Measurements from ENCODE around the gene ASH1L.
"Not testable (repeated sequence)": the region's sequence is repeated elsewhere in the genome, so short reads cannot be mapped to it uniquely, and the experiment has no call there.

The ASH1L gene

GRCh38 chr1:155442431-155442830, 120.2 kb downstream of the ASH1L start:
- not testable (repeated sequence) for DNase-seq

DNA sequence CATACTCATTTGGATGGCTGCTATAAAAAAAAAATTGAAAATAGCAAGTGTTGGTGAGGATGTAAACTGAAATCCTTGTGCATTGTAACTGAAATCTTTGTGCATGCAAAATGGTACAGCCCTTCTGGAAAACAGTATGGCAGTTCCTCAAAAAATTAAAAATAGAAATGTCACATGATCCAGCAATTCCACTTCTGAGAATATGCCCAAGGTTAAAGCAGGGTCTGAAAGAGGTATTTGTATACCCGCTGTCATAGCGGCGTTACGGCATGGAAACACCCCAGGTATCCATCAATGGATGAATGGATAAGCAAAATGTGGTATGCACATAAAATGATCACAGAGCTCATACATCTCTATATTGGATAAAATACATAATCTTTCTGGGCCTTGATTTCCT, 125.2 kb downstream of the ASH1L start:
- no peak for DNase-seq

DNA sequence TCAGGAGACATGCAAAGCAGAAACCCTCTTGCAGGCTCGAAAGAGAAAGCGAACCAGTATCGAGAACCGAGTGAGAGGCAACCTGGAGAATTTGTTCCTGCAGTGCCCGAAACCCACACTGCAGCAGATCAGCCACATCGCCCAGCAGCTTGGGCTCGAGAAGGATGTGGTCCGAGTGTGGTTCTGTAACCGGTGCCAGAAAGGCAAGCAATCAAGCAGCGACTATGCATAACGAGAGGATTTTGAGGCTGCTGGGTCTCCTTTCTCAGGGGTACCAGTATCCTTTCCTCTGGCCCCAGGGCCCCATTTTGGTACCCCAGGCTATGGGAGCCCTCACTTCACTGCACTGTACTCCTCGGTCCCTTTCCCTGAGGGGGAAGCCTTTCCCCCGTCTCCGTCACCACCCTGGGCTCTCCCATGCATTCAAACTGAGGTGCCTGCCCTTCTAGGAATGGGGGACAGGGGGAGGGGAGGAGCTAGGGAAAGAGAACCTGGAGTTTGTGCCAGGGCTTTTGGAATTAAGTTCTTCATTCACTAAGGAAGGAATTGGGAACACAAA, 128.7 kb downstream of the ASH1L start:
- DNase-seq = not testable (repeated sequence)

DNA sequence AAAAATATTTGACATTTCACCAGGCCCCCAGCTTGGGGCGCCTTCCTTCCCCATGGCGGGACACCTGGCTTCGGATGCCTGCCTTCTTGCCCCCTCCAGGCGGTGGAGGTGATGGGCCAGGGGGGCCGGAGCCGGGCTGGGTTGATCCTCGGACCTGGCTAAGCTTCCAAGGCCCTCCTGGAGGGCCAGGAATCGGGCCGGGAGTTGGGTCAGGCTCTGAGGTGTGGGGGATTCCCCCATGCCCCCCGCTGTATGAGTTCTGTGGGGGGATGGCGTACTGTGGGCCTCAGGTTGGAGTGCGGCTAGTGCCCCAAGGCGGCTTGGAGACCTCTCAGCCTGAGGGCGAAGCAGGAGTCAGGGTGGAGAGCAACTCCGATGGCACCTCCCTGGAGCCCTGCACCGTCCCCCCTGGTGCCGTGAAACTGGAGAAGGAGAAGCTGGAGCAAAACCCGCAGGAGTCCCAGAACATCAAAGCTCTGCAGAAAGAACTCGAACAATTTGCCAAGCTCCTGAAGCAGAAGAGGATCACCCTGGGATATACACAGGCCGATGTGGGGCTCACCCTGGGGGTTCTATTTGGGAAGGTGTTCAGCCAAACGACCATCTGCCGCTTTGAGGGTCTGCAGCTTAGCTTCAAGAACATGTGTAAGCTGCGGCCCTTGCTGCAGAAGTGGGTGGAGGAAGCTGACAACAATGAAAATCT, 129.3 kb downstream of the ASH1L start:
- not testable (repeated sequence) for DNase-seq

DNA sequence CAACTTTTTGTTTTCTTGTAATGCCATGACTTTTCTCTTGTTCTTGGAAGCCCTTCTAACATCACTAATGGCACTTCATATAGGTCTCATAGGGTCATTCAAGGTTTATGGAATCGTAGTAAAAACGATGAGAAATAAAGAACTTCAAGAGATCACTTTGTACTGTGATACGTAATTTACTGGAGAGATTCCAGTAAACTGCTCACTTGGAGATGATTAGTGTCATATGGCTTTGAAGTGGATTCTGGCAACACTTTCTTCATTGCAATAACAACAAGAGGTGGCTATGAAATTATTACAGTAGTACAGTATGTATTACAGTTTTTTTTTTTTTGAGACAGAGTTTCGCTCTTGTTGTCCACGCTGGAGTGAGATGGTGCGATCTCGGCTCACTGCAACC, 138.5 kb downstream of the ASH1L start:
- no peak for DNase-seq

GRCh38 chr1:155420788-155421187, 141.8 kb downstream of the ASH1L start:
- no peak for DNase-seq

GRCh38 chr1:155411840-155412239, 150.8 kb downstream of the ASH1L start:
- DNase-seq = not testable (repeated sequence)

- no peak for DNase-seq
Measured at GRCh38 chr1:155410931-155411330, 151.7 kb downstream of the ASH1L start.

DNA sequence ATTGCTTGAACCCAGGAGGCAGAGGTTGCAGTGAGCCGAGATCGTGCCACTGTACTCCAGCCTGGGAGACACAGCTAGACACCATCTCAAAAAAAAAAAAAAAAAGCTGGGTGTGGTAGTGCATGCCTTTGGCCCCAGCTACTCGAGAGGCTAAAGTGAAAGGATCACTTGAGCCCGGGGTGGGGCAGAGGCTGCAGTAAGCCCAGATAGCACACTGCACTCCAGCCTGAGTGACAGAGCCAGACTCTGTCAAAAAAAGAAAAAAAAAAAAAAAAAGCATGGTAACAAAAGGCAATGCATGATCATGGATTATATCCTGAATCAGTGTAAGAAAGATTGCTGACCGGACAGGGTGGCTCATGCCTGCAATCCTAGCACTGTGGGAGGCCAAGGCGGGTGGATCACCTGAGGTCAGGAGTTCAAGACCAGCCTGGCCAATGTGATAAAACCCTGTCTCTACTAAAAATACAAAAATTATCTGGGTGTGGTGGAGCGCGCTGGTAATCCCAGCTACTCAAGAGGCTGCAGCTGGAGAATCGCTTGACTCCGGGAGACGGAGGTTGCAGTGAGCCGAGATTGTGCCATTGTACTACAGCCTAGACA, 165.6 kb downstream of the ASH1L start:
- no peak for DNase-seq

GRCh38 chr1:155392898-155393411, 169.6 kb downstream of the ASH1L start:
- DNase-seq = no peak

- no peak for DNase-seq
Measured at GRCh38 chr1:155389826-155390225, 172.8 kb downstream of the ASH1L start.

DNA sequence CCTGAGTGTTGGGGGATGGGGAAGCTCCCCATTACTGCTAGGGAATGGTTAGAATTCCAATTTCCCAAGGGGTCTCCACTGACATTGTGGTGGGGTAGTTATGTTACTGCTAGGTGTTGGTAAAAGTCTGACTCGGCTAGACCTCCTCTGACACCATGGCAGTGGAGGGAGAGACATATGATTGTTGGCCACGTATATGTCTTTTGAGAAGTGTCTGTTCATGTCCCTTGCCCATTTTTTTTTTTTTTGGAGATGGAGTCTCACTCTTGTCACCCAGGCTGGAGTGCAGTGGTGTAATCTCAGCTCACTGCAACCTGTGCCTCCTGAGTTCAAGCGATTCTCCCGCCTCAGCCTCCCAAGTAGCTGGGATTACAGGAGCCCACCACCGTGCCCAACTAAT, 176.8 kb downstream of the ASH1L start:
- not testable (repeated sequence) for DNase-seq

- no peak for DNase-seq
Measured at GRCh38 chr1:155383406-155383805, 179.2 kb downstream of the ASH1L start.

GRCh38 chr1:155379631-155380090, 182.9 kb downstream of the ASH1L start:
- peak; percentile 53 for DNase-seq

- no peak for DNase-seq
Measured at GRCh38 chr1:155379180-155379579, 183.4 kb downstream of the ASH1L start.

- no peak for DNase-seq
Measured at GRCh38 chr1:155360051-155360450, 202.6 kb downstream of the ASH1L start.

DNA sequence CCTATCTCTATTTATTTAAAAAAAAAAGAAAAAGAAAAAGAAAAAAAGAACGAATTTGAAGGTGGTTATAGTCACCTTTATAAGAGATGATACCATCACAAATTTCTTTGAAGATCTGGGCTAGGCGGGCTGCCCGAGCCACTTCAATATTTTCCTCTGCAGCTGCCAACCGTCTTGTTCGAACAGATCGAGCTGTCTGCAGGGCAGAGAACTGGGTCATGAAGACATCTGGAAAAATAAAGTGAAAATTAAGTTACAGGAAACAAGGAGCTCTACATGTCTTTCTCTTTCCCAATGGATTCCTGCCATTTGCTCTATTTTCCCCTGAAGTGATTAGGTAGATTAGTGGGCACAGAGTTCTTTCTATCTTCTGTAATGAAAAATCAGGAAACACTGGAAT, 210.0 kb downstream of the ASH1L start:
- no peak for DNase-seq

- no peak for DNase-seq
Measured at GRCh38 chr1:155342842-155343241, 219.8 kb downstream of the ASH1L start.

- DNase-seq = no peak
Measured at GRCh38 chr1:155339515-155340097, 223.0 kb downstream of the ASH1L start.

GRCh38 chr1:155334962-155335361, 227.6 kb downstream of the ASH1L start:
- DNase-seq = no peak

DNA sequence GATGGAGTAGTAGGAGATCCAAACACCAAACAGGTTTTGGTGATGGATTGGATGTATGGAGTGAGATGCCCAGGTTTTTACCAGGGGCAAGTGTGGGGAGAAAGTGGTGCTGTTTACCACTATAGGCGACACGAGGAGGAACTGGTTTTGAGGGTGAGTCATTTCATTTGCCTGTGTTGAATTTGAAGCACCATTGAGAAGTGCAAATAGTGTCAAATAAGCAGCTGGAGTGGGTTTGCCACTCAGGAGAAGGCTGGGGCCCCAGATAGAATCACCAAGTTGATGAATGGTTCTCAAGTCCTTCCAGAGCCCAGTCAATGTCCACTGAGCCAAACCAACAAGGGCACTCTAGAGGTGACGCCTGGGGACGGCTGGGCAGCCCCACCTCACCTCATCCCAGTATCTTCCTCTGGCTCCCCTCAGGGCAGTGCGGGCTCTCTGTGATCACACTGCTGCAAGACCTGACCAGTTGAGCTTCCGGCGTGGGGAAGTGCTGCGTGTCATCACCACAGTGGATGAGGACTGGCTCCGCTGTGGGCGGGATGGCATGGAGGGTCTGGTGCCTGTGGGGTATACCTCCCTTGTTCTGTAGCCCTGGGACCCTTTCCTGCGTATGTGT, 232.5 kb downstream of the ASH1L start:
- DNase-seq = no peak

DNA sequence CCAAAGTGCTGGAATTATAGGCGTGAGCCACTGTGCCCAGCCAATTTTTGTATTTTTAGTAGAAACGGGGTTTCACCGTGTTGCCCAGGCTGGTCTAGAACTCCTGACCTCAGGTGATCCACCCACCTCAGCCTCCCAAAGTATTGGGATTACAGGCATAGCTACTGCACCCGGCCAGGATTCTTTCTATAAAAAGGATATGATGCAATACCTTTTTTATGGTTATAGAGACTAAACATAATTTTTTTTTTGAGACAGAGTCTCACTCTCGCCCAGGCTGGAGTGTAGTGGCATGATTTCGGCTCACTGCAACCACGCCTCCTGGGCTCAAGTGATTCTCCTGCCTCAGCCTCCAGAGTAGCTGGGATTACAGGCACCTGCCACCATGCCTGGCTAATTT, 233.7 kb downstream of the ASH1L start:
- DNase-seq = not testable (repeated sequence)

GRCh38 chr1:155327981-155328380, 234.6 kb downstream of the ASH1L start:
- DNase-seq = no peak
